Measurements from ENCODE around the gene ISYNA1.

The ISYNA1 gene

GRCh38 chr19:18474366-18474887 is 36.5 kb upstream of the ISYNA1 start:
- no peak overlapping the region for H3K4me3 ChIP-seq (replicated peaks; ENCODE audit: low read depth, low read length)
- no peak for TF ChIP-seq CTCF (IDR thresholded peaks at IDR 0.05; ENCODE audit: low read depth, low read length, missing control alignments)
- DNase-seq (ENCODE audit: extremely low read depth, low read depth), result no peak

GRCh38 chr19:18473706-18474087 is 35.8 kb upstream of the ISYNA1 start:
- no peak for DNase-seq (ENCODE audit: extremely low read depth, low read depth)
- no peak for TF ChIP-seq CTCF (IDR thresholded peaks at IDR 0.05; ENCODE audit: low read depth, low read length, missing control alignments)
- no peak overlapping the region for H3K4me3 ChIP-seq (replicated peaks; ENCODE audit: low read depth, low read length)

- no peak for TF ChIP-seq CTCF (IDR thresholded peaks at IDR 0.05; ENCODE audit: low read depth, low read length, missing control alignments)
- no peak for DNase-seq (ENCODE audit: extremely low read depth, low read depth)
Observed at GRCh38 chr19:18473003-18473705, 35.2 kb upstream of the ISYNA1 start.

GRCh38 chr19:18470787-18471186 is 32.9 kb upstream of the ISYNA1 start:
- TF ChIP-seq CTCF (IDR thresholded peaks at IDR 0.05; ENCODE audit: low read depth, low read length, missing control alignments), result no peak
- no peak for DNase-seq (ENCODE audit: extremely low read depth, low read depth)

More at GRCh38 chr19:18473003-18473705, 35.2 kb upstream of the ISYNA1 start:
- no peak overlapping the region for H3K4me3 ChIP-seq (replicated peaks; ENCODE audit: low read depth, low read length)

GRCh38 chr19:18469069-18469846 is 31.3 kb upstream of the ISYNA1 start:
- no peak overlapping the region for H3K4me3 ChIP-seq (replicated peaks; ENCODE audit: low read depth, low read length)
- peak; percentile 91 for TF ChIP-seq CTCF (IDR thresholded peaks at IDR 0.05; ENCODE audit: low read depth, low read length, missing control alignments)
- DNase-seq (ENCODE audit: extremely low read depth, low read depth), result no peak

More at GRCh38 chr19:18470787-18471186, 32.9 kb upstream of the ISYNA1 start:
- H3K4me3 ChIP-seq (replicated peaks; ENCODE audit: low read depth, low read length), result no peak overlapping the region

GRCh38 chr19:18468517-18468916 is 30.6 kb upstream of the ISYNA1 start:
- no peak for DNase-seq (ENCODE audit: extremely low read depth, low read depth)
- TF ChIP-seq CTCF (IDR thresholded peaks at IDR 0.05; ENCODE audit: low read depth, low read length, missing control alignments), result no peak
- H3K4me3 ChIP-seq (replicated peaks; ENCODE audit: low read depth, low read length), result no peak overlapping the region

Data from HFF-Myc (cell line).